MM.1S (cell line): ENCODE measurements around the gene RARB.

Source experiments
- EZH2phosphoT487 ChIP-seq: fragments of 300-600 bp; sonication (generic); IDR thresholded peaks from 2 replicates; pipeline ENCODE4 v1.6.1; 2018; ENCODE audit warnings: antibody characterized with exemption, low read length
- TF ChIP-seq, protein P1 (sequence below): fragments of 300-600 bp; sonication (generic); IDR thresholded peaks from 2 replicates; pipeline ENCODE4 v1.5.1; 2016; ENCODE audit warnings: antibody characterized with exemption, low read length, mixed read lengths

- TF ChIP-seq, protein P1, sequence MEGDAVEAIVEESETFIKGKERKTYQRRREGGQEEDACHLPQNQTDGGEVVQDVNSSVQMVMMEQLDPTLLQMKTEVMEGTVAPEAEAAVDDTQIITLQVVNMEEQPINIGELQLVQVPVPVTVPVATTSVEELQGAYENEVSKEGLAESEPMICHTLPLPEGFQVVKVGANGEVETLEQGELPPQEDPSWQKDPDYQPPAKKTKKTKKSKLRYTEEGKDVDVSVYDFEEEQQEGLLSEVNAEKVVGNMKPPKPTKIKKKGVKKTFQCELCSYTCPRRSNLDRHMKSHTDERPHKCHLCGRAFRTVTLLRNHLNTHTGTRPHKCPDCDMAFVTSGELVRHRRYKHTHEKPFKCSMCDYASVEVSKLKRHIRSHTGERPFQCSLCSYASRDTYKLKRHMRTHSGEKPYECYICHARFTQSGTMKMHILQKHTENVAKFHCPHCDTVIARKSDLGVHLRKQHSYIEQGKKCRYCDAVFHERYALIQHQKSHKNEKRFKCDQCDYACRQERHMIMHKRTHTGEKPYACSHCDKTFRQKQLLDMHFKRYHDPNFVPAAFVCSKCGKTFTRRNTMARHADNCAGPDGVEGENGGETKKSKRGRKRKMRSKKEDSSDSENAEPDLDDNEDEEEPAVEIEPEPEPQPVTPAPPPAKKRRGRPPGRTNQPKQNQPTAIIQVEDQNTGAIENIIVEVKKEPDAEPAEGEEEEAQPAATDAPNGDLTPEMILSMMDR, result no peak
- TF ChIP-seq EZH2phosphoT487, result no peak
These were observed 31.4 kb upstream of the RARB start for GRCh38 chr3:25396686-25397085.
